HL-60 (cell line): ENCODE measurements around the gene HNRNPH1.

Source experiments
- DNase-seq, 2 experiments: peaks; one replicate each; pipeline ENCODE4 v3.0.0-alpha.2; 2010 to 2020; ENCODE audit warnings: low read depth in 1 of 2, low spot score in 1 of 2
- H3K27ac ChIP-seq: fragments of 250-450 bp; sonication (Bioruptor Pico); replicated peaks from 2 replicates; pipeline ENCODE4 v1.5.1; 2020; ENCODE audit warnings: mild to moderate bottlenecking, moderate library complexity
- H3K27me3 ChIP-seq: fragments of 250-450 bp; sonication (Bioruptor Pico); 2 replicates; pipeline ENCODE4 v1.5.1; 2021; ENCODE audit warnings: mild to moderate bottlenecking, moderate library complexity; ENCODE audit not compliant: insufficient read depth, poor library complexity, severe bottlenecking
- H3K4me3 ChIP-seq: replicated peaks from 2 replicates; pipeline ENCODE4 v1.5.1; 2011; ENCODE audit warnings: mild to moderate bottlenecking, control low read depth, low read length; ENCODE audit not compliant: insufficient read depth
- GABPA ChIP-seq: IDR thresholded peaks from 2 replicates; pipeline ENCODE4 v1.6.1; 2012; ENCODE audit warnings: low read depth
- POLR2AphosphoS5 ChIP-seq: IDR thresholded peaks from 2 replicates; pipeline ENCODE4 v1.6.1; 2012; ENCODE audit warnings: low read depth
- SPI1 ChIP-seq: IDR thresholded peaks from 2 replicates; pipeline ENCODE4 v1.6.1; 2012; ENCODE audit warnings: low read depth, mild to moderate bottlenecking, borderline replicate concordance
- TF ChIP-seq, protein P1 (sequence below): IDR thresholded peaks from 2 replicates; pipeline ENCODE4 v1.6.1; 2012; ENCODE audit warnings: low read depth; ENCODE audit not compliant: insufficient replicate concordance
- TF ChIP-seq, protein P2 (sequence below): IDR thresholded peaks from one replicate; pipeline ENCODE4 v1.5.1; 2011; ENCODE audit warnings: low read length, control low read depth, inconsistent platforms; ENCODE audit not compliant: insufficient read depth

HNRNPH1 gene

GRCh38 chr5:179572386-179572785, 51.1 kb downstream of the HNRNPH1 start:
- no peak for DNase-seq
- no peaks in the 10 kb centered on the region for H3K27me3 ChIP-seq
- no peak overlapping the region for H3K27ac ChIP-seq
- TF ChIP-seq GABPA (no peak), SPI1 (no peak)
- TF ChIP-seq, protein P1, sequence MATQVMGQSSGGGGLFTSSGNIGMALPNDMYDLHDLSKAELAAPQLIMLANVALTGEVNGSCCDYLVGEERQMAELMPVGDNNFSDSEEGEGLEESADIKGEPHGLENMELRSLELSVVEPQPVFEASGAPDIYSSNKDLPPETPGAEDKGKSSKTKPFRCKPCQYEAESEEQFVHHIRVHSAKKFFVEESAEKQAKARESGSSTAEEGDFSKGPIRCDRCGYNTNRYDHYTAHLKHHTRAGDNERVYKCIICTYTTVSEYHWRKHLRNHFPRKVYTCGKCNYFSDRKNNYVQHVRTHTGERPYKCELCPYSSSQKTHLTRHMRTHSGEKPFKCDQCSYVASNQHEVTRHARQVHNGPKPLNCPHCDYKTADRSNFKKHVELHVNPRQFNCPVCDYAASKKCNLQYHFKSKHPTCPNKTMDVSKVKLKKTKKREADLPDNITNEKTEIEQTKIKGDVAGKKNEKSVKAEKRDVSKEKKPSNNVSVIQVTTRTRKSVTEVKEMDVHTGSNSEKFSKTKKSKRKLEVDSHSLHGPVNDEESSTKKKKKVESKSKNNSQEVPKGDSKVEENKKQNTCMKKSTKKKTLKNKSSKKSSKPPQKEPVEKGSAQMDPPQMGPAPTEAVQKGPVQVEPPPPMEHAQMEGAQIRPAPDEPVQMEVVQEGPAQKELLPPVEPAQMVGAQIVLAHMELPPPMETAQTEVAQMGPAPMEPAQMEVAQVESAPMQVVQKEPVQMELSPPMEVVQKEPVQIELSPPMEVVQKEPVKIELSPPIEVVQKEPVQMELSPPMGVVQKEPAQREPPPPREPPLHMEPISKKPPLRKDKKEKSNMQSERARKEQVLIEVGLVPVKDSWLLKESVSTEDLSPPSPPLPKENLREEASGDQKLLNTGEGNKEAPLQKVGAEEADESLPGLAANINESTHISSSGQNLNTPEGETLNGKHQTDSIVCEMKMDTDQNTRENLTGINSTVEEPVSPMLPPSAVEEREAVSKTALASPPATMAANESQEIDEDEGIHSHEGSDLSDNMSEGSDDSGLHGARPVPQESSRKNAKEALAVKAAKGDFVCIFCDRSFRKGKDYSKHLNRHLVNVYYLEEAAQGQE: no peak
- TF ChIP-seq, protein P2, sequence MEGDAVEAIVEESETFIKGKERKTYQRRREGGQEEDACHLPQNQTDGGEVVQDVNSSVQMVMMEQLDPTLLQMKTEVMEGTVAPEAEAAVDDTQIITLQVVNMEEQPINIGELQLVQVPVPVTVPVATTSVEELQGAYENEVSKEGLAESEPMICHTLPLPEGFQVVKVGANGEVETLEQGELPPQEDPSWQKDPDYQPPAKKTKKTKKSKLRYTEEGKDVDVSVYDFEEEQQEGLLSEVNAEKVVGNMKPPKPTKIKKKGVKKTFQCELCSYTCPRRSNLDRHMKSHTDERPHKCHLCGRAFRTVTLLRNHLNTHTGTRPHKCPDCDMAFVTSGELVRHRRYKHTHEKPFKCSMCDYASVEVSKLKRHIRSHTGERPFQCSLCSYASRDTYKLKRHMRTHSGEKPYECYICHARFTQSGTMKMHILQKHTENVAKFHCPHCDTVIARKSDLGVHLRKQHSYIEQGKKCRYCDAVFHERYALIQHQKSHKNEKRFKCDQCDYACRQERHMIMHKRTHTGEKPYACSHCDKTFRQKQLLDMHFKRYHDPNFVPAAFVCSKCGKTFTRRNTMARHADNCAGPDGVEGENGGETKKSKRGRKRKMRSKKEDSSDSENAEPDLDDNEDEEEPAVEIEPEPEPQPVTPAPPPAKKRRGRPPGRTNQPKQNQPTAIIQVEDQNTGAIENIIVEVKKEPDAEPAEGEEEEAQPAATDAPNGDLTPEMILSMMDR: no peak
- H3K4me3 ChIP-seq: no peak overlapping the region

DNA sequence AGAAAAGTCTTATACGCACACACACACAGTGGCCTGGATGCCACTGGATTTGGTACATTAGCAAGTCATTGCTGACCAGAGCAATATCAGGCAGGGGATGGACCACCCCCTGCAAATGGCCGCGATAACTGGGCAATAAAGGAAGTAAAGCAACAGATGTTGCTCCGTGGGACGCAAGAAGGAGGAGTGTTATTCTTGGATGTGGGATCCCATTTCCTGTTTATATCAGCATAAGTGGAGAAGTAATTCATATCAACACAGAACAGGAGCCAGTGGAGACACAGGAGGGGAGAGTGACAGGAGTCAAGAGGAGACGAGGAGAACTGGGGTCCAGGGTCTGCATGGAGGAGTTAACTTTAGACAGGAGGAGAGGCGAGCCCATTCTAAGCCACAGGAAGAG, 54.8 kb downstream of the HNRNPH1 start:
- no peaks in the 10 kb centered on the region for H3K27me3 ChIP-seq
- TF ChIP-seq, protein P2: no peak
- TF ChIP-seq, protein P1: no peak
- no peak for TF ChIP-seq SPI1
- TF ChIP-seq POLR2AphosphoS5: no peak
- DNase-seq: no peak
- no peak overlapping the region for H3K27ac ChIP-seq
- H3K4me3 ChIP-seq: no peak overlapping the region

- no peak overlapping the region for H3K4me3 ChIP-seq
- TF ChIP-seq, protein P2: no peak
- TF ChIP-seq SPI1 (no peak), GABPA (no peak)
- DNase-seq: no peak
- H3K27me3 ChIP-seq: no peaks in the 10 kb centered on the region
- H3K27ac ChIP-seq: no peak overlapping the region
Observed at GRCh38 chr5:179564526-179564925, 58.9 kb downstream of the HNRNPH1 start.
